ENCODE data around the gene C19orf44.
"Not testable (repeated sequence)": the region's sequence is repeated elsewhere in the genome, so short reads cannot be mapped to it uniquely, and the experiment has no call there.

Gene C19orf44

DNA sequence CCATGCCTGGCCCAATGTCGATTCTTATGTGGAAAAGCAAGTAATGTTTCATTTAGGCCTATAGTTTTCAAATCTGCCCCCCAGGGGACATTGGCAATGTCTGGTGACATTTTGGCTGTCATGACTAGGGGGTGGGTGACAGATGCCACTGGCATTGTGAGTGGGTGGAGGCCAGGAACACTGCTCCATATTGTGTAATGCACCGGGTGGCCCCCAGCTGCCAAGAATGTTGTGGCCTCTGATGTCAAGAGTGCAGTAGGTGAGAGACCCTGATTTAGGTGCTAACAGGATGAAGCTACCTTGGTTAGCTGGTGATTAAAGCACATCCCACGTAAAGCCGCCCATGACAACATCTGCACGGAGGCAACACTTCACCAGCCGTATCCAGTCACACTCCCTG, 10.8 kb downstream of the C19orf44 start:
- TF ChIP-seq CTCF (IDR thresholded peaks at IDR 0.05; ENCODE audit: low read depth, low read length) = no peak
- DNase-seq (ENCODE audit: low read depth, low spot score) = no peak
- H3K4me3 ChIP-seq (ENCODE audit: low read depth, low read length) = no peak overlapping the region
- in situ Hi-C loops (cut with HindIII; ENCODE audit: low sequenced_read_pairs) = no loop called here

DNA sequence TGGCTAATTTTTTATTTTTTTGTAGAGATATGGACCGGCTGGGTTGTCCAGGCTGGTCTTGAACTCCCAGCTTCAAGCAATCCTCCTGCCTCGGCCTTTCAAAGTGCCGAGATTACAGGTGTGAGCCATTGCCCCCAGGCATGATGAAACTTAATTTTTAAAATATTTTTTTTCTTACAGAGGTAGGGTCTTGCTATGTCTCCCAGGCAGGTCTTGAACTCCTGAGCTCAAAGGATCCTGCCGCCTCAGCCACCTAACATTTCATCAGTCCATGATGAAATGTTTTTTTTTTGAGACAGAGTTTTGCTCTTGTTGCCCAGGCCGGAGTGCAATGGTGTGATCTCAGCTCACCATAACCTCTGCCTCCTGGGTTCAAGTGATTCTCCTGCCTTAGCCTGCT, 12.4 kb downstream of the C19orf44 start:
- no peak for TF ChIP-seq CTCF (IDR thresholded peaks at IDR 0.05; ENCODE audit: low read depth, low read length)
- no peak for DNase-seq (ENCODE audit: low read depth, low spot score)
- no peak overlapping the region for H3K4me3 ChIP-seq (ENCODE audit: low read depth, low read length)
- in situ Hi-C loops (cut with HindIII; ENCODE audit: low sequenced_read_pairs) = no loop called here

DNA sequence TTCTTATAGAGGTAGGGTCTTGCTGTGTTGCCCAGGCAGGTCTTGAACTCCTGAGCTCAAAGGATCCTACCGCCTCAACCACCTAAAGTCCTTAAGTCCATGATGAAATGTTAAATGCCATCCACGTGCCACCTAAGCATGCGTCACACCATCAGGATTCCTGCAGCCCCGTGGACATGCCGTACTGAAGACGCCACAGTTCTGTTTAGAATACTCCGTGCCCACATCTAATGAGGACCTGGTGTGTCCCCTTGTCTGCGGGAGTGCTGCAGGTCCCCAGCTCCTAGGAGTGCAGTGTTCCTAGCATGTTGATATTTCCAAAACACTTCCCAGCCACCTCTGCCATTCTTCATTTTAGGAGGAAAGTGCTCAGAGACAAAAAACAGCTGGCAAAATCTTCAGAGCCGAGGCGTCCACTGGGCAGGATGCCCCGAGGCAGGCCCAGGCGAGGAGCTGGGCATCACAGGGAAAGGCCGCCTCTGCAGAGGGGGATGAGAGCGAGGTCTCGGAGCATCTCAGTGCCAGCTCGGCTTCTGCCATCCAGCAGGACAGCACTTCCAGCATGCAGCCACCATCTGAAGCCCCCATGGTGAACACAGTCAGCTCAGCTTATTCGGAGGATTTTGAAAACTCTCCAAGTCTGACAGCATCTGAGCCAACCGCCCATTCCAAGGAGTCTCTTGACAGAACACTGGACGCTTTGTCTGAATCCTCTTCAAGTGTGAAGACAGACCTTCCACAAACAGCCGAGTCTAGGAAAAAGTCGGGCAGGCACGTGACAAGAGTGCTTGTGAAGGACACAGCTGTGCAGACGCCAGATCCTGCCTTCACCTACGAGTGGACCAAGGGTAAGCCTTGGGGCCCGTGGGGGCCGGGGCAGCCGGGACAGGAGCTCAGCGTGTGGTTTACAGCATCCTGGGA, 13.2 kb downstream of the C19orf44 start:
- peak; percentile 11 for DNase-seq (ENCODE audit: low read depth, low spot score)
- no peak for TF ChIP-seq CTCF (IDR thresholded peaks at IDR 0.05; ENCODE audit: low read depth, low read length)
- in situ Hi-C loops (cut with HindIII; ENCODE audit: low sequenced_read_pairs) = no loop called here
- H3K4me3 ChIP-seq (ENCODE audit: low read depth, low read length) = no peak overlapping the region

DNA sequence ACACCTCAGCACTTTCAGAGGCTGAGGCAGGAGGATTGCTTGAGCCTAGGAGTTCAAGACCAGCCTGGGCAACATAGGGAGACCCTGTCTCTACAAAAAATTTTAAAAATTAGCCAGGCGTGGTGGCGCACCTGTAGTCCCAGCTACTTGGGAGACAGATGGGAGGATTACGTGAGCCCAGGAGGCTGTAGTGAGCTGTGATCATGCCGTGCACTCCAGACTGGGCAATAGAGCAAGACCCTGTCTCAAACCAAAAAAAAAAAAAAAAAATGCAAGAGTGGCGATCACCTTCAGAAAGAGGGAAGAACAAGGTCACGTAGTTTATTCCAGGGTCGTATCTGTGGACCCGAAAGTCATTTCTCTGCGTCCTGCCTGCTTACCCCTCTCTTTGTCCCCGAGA, 16.4 kb downstream of the C19orf44 start:
- H3K4me3 ChIP-seq (ENCODE audit: low read depth, low read length); in situ Hi-C loops (cut with HindIII; ENCODE audit: low sequenced_read_pairs); DNase-seq (ENCODE audit: low read depth, low spot score): not testable (repeated sequence)

GRCh38 chr19:16514383-16515019, 18.3 kb downstream of the C19orf44 start:
- in situ Hi-C loops (cut with HindIII; ENCODE audit: low sequenced_read_pairs) = no loop called here
- no peak for DNase-seq (ENCODE audit: low read depth, low spot score)
- no peak overlapping the region for H3K4me3 ChIP-seq (ENCODE audit: low read depth, low read length)
- TF ChIP-seq CTCF (IDR thresholded peaks at IDR 0.05; ENCODE audit: low read depth, low read length) = no peak

DNA sequence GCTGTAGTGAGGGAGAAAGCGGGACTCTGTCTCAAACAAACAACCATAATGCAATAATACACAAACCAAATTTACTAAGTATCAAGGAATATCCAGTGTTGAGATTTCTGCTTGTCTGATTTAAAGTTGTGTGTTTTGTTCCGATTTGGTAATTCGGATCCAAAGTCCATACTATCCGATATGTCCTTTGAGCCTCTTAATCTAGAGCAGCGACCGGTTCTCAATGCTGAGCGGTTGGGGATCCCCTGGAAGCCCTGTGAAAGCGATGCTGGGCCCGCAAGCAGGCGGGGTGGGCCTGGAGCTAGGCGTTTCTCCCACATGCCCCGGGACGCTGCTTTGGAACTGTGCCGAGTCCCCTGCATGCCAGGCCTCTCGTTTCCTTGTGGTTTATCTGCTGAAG, 20.2 kb downstream of the C19orf44 start:
- in situ Hi-C loops (cut with HindIII; ENCODE audit: low sequenced_read_pairs) = no loop called here
- no peak overlapping the region for H3K4me3 ChIP-seq (ENCODE audit: low read depth, low read length)
- TF ChIP-seq CTCF (IDR thresholded peaks at IDR 0.05; ENCODE audit: low read depth, low read length) = no peak
- no peak for DNase-seq (ENCODE audit: low read depth, low spot score)

Measured in astrocyte of the spinal cord (primary cell).